Uterus (tissue), 2 donors: ENCODE measurements around the gene CCDC157.
A peak's percentile ranks its signal among the peaks of the same experiment; 100 is the strongest.

ENCODE experiments used
- CTCF ChIP-seq, 4 experiments: fragments of 200-600 bp in 2 of 4; fragments of 450-650 bp in 2 of 4; sonication (generic) in 2 of 4; IDR thresholded peaks; one replicate each; pipeline ENCODE4 v1.5.1; 2016 to 2019; ENCODE audit warnings: antibody characterized with exemption in 4 of 4, mild to moderate bottlenecking in 2 of 4, moderate library complexity in 1 of 4
- POLR2A ChIP-seq, 2 donors: fragments of 450-650 bp; IDR thresholded peaks; one replicate each; pipeline ENCODE4 v1.6.1; 2016; ENCODE audit warnings: antibody characterized with exemption in 2 of 2, mild to moderate bottlenecking in 1 of 2, moderate library complexity in 1 of 2

GRCh38 chr22:30422481-30423300, 65.9 kb downstream of the CCDC157 start:
- TF ChIP-seq CTCF (IDR thresholded peaks at IDR 0.05) (no peak), POLR2A (IDR thresholded peaks at IDR 0.05) (peak in 1 of 2 donors; percentile 7)
